H1 (cell line): ENCODE data around the gene PAX8. TPM values are rescaled to one million over a fixed set of nuclear protein-coding genes. Genes with fewer than 3 reads are reported as not detected.

ENCODE experiments used
- GTF2F1 ChIP-seq: IDR thresholded peaks from 2 replicates; pipeline ENCODE4 v1.6.1; 2012; ENCODE audit warnings: low read depth, low read length, improper control_type of control experiment, borderline replicate concordance
- HDAC2 ChIP-seq, 2 experiments: fragments of 300-600 bp in 1 of 2; sonication (generic) in 1 of 2; IDR thresholded peaks; 2 replicates each; pipeline ENCODE4 v1.6.1; 2011 to 2012; ENCODE audit warnings: low read depth in 2 of 2, low read length in 2 of 2, mild to moderate bottlenecking in 2 of 2, moderate library complexity in 2 of 2, borderline replicate concordance in 1 of 2, inconsistent platforms in 1 of 2
- HDAC6 ChIP-seq: IDR thresholded peaks from one replicate; pipeline ENCODE4 v1.7.1; 2012; ENCODE audit warnings: low read depth, mild to moderate bottlenecking, inconsistent platforms, low read length, moderate library complexity
- JUN ChIP-seq: IDR thresholded peaks from 2 replicates; pipeline ENCODE4 v1.6.1; 2011; ENCODE audit warnings: low read depth, mild to moderate bottlenecking, improper control_type of control experiment, low read length
- KDM1A ChIP-seq: fragments of 200-600, 300-600 bp; sonication (generic); IDR thresholded peaks from 2 replicates; pipeline ENCODE4 v1.7.1; 2016; ENCODE audit warnings: mild to moderate bottlenecking, low read length, borderline replicate concordance
- MAFK ChIP-seq: IDR thresholded peaks from 2 replicates; pipeline ENCODE4 v1.6.1; 2012; ENCODE audit warnings: low read depth, mild to moderate bottlenecking, improper control_type of control experiment, low read length
- NRF1 ChIP-seq: IDR thresholded peaks from 2 replicates; pipeline ENCODE4 v1.6.1; 2011; ENCODE audit warnings: mild to moderate bottlenecking, low read depth, low read length, improper control_type of control experiment
- TBP ChIP-seq: IDR thresholded peaks from 2 replicates; pipeline ENCODE4 v1.6.1; 2011; ENCODE audit warnings: low read depth, low read length, improper control_type of control experiment
- TEAD4 ChIP-seq: IDR thresholded peaks from 2 replicates; pipeline ENCODE4 v1.6.1; 2012; ENCODE audit warnings: low read depth, low read length, inconsistent platforms, mixed read lengths
- polyA plus RNA-seq, 7 experiments: library from polyadenylated mRNA; depleted of rRNA in 3 of 7; stranded (reverse) in 5 of 7; unstranded in 2 of 7; fragments of >200 nt in 5 of 7; fragments of 200-250 nt in 2 of 7; gene quantifications; 1 replicate in 5 of 7; 2 replicates in 1 of 7; 4 replicates in 1 of 7; pipeline versions ENCODE4 v1.2.1 to v1.2.3, GENCODE V29; 2011 to 2013; ENCODE audit warnings: missing spikeins in 2 of 7, mixed read lengths in 2 of 7
- total RNA-seq: library from RNA; stranded (reverse); fragmentation: NEBNext Ultra II Directional; extraction: Animal tissue kit (Norgen Biotek cat#: 25700); gene quantifications from 2 replicates; pipeline ENCODE4 v1.2.1, GENCODE V29; 2021
- TF ChIP-seq, protein P1 (sequence below), 3 experiments: IDR thresholded peaks; 1 replicate in 2 of 3; 2 replicates in 1 of 3; pipeline versions ENCODE4 v1.5.1 to v1.6.1; 2011; ENCODE audit warnings: low read length in 3 of 3, mild to moderate bottlenecking in 3 of 3, inconsistent platforms in 2 of 3, low read depth in 1 of 3, moderate library complexity in 1 of 3; ENCODE audit not compliant: insufficient read depth in 1 of 3; ENCODE audit errors: control extremely low read depth in 1 of 3
- TF ChIP-seq, protein P2 (sequence below): IDR thresholded peaks from 2 replicates; pipeline ENCODE4 v1.6.1; 2011; ENCODE audit warnings: low read depth, mild to moderate bottlenecking, low read length; ENCODE audit not compliant: insufficient read depth

PAX8 gene
- total and polyA plus RNA-seq, 2 of the 8 experiments (the other 6 are each of a cell fraction or from before 2014, with no cell fraction given): 0.02 TPM; not detected in 1

GRCh38 chr2:113171334-113172075, 107.2 kb downstream of the PAX8 start (continued):
- TF ChIP-seq, protein P1, sequence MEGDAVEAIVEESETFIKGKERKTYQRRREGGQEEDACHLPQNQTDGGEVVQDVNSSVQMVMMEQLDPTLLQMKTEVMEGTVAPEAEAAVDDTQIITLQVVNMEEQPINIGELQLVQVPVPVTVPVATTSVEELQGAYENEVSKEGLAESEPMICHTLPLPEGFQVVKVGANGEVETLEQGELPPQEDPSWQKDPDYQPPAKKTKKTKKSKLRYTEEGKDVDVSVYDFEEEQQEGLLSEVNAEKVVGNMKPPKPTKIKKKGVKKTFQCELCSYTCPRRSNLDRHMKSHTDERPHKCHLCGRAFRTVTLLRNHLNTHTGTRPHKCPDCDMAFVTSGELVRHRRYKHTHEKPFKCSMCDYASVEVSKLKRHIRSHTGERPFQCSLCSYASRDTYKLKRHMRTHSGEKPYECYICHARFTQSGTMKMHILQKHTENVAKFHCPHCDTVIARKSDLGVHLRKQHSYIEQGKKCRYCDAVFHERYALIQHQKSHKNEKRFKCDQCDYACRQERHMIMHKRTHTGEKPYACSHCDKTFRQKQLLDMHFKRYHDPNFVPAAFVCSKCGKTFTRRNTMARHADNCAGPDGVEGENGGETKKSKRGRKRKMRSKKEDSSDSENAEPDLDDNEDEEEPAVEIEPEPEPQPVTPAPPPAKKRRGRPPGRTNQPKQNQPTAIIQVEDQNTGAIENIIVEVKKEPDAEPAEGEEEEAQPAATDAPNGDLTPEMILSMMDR (IDR thresholded peaks at IDR 0.05; ENCODE audit: control extremely low read depth in 1 of 3, insufficient read depth in 1 of 3, low read depth in 1 of 3, low read length in 3 of 3): no peak
- TF ChIP-seq GTF2F1 (no peak), JUN (no peak), TEAD4 (no peak), NRF1 (no peak), HDAC2 (IDR thresholded peaks at IDR 0.05; ENCODE audit: borderline replicate concordance in 1 of 2, low read depth in 2 of 2, low read length in 2 of 2) (no peak), MAFK (no peak), TBP (no peak), HDAC6 (no peak), KDM1A (no peak)
- TF ChIP-seq, protein P2, sequence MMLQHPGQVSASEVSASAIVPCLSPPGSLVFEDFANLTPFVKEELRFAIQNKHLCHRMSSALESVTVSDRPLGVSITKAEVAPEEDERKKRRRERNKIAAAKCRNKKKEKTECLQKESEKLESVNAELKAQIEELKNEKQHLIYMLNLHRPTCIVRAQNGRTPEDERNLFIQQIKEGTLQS: no peak
